Measurements from ENCODE around the gene LRP4. TPM values are rescaled to one million over a fixed set of nuclear protein-coding genes. Genes with fewer than 3 reads are reported as not detected.

LRP4 gene
- total and polyA plus RNA-seq, 2 donors (not counting 1 experiment from before 2014, with no cell fraction given): 1.3 to 2.9 TPM

DNA sequence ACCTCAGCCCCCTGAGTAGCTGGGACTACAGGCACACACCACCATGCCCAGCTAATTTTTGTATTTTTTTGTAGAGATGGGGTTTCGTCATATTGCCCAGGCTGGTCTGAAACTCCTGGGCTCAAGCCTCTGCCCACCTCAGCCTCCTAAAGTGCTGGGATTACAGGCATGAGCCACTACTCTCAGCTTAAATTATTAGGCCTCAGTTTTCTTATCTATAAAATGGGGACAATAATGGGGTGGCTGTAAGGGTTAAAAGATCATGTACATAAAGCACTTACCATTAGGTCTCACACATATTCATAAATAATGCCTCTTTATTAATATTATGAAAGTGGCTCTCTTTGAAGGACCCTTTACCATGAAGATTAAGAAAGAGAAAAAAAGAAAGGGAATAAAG is 40.8 kb downstream of the LRP4 start:
- H2AFZ ChIP-seq (ENCODE audit: low read length): no peak overlapping the region

GRCh38 chr11:46876471-46876870 is 41.9 kb downstream of the LRP4 start:
- no peak overlapping the region for H3K4me3 ChIP-seq (replicated peaks in 1 of 4; ENCODE audit: control extremely low read depth in 1 of 4, insufficient read depth in 1 of 4, low read depth in 3 of 4, low read length in 4 of 4)
- no peak overlapping the region for H3K9ac ChIP-seq (ENCODE audit: insufficient read depth, low read length)
- H3K4me1 ChIP-seq (ENCODE audit: control insufficient read depth, extremely low read depth, insufficient read depth, low read length): no peaks in the 10 kb centered on the region
- no peaks in the 10 kb centered on the region for H4K20me1 ChIP-seq (ENCODE audit: control insufficient read depth, extremely low read depth, insufficient read depth, low read length)
- H3K36me3 ChIP-seq (ENCODE audit: control insufficient read depth, insufficient read depth, low read length): no peaks in the 10 kb centered on the region
- no peaks in the 10 kb centered on the region for H3K79me2 ChIP-seq (ENCODE audit: control insufficient read depth, insufficient read depth, low read length)
- no peak overlapping the region for H3K4me2 ChIP-seq (ENCODE audit: extremely low read depth, insufficient read depth, low read length)
- H3K9me3 ChIP-seq (ENCODE audit: control insufficient read depth, insufficient read depth, low read depth, low read length): no peaks in the 10 kb centered on the region
- H3K27me3 ChIP-seq (ENCODE audit: control insufficient read depth, insufficient read depth, low read length): no peaks in the 10 kb centered on the region
- no peak for TF ChIP-seq EZH2 (IDR thresholded peaks at IDR 0.05; ENCODE audit: low read length, missing control alignments)
- TF ChIP-seq CTCF (conservative IDR thresholded peaks at IDR 0.05 in 1 of 2, IDR thresholded peaks at IDR 0.05 in 1 of 2; ENCODE audit: low read depth in 1 of 2, low read length in 2 of 2): no peak
- H2AFZ ChIP-seq (ENCODE audit: low read length): no peak overlapping the region
- no peak overlapping the region for H3K27ac ChIP-seq (ENCODE audit: insufficient read depth, low read length)
- DNase-seq (ENCODE audit: low read depth in 2 of 2): no peak

More for the DNA sequence above, 40.8 kb downstream of the LRP4 start:
- H4K20me1 ChIP-seq (ENCODE audit: control insufficient read depth, extremely low read depth, insufficient read depth, low read length): no peaks in the 10 kb centered on the region
- H3K79me2 ChIP-seq (ENCODE audit: control insufficient read depth, insufficient read depth, low read length): no peaks in the 10 kb centered on the region
- no peak for DNase-seq (ENCODE audit: low read depth in 2 of 2)
- H3K27me3 ChIP-seq (ENCODE audit: control insufficient read depth, insufficient read depth, low read length): no peaks in the 10 kb centered on the region
- no peak overlapping the region for H3K27ac ChIP-seq (ENCODE audit: insufficient read depth, low read length)
- H3K4me1 ChIP-seq (ENCODE audit: control insufficient read depth, extremely low read depth, insufficient read depth, low read length): no peaks in the 10 kb centered on the region
- H3K4me2 ChIP-seq (ENCODE audit: extremely low read depth, insufficient read depth, low read length): no peak overlapping the region
- H3K9me3 ChIP-seq (ENCODE audit: control insufficient read depth, insufficient read depth, low read depth, low read length): no peaks in the 10 kb centered on the region
- no peak overlapping the region for H3K9ac ChIP-seq (ENCODE audit: insufficient read depth, low read length)
- TF ChIP-seq CTCF (conservative IDR thresholded peaks at IDR 0.05 in 1 of 2, IDR thresholded peaks at IDR 0.05 in 1 of 2; ENCODE audit: low read depth in 1 of 2, low read length in 2 of 2) (no peak), EZH2 (IDR thresholded peaks at IDR 0.05; ENCODE audit: low read length, missing control alignments) (no peak)
- H3K4me3 ChIP-seq (replicated peaks in 1 of 4; ENCODE audit: control extremely low read depth in 1 of 4, insufficient read depth in 1 of 4, low read depth in 3 of 4, low read length in 4 of 4): no peak overlapping the region
- H3K36me3 ChIP-seq (ENCODE audit: control insufficient read depth, insufficient read depth, low read length): no peaks in the 10 kb centered on the region

DNA sequence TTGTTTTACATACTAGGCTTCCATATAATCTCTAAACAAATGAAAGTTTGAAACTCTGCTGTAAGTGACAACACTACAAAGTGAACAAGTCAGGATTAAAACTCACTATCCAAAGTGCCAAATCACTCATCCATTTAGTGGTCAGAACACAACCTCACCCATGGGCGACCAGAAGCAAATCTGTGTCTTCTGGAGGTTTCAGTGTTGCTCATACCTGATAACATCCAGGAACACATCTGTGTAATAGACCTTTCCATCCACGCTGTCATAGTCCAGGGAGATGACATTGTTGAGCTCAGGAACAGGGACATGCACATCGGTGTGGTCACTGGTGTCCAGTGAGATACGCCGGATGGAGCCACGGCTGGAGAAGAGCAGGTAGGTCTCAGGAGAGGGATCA is 43.8 kb downstream of the LRP4 start:
- H4K20me1 ChIP-seq (ENCODE audit: control insufficient read depth, extremely low read depth, insufficient read depth, low read length): no peaks in the 10 kb centered on the region
- TF ChIP-seq EZH2 (IDR thresholded peaks at IDR 0.05; ENCODE audit: low read length, missing control alignments) (no peak), CTCF (conservative IDR thresholded peaks at IDR 0.05 in 1 of 2, IDR thresholded peaks at IDR 0.05 in 1 of 2; ENCODE audit: low read depth in 1 of 2, low read length in 2 of 2) (no peak)
- H3K27ac ChIP-seq (ENCODE audit: insufficient read depth, low read length): no peak overlapping the region
- H3K9ac ChIP-seq (ENCODE audit: insufficient read depth, low read length): no peak overlapping the region
- H3K4me2 ChIP-seq (ENCODE audit: extremely low read depth, insufficient read depth, low read length): no peak overlapping the region
- no peak overlapping the region for H3K4me3 ChIP-seq (replicated peaks in 1 of 4; ENCODE audit: control extremely low read depth in 1 of 4, insufficient read depth in 1 of 4, low read depth in 3 of 4, low read length in 4 of 4)
- no peaks in the 10 kb centered on the region for H3K79me2 ChIP-seq (ENCODE audit: control insufficient read depth, insufficient read depth, low read length)
- H3K27me3 ChIP-seq (ENCODE audit: control insufficient read depth, insufficient read depth, low read length): no peaks in the 10 kb centered on the region
- H3K36me3 ChIP-seq (ENCODE audit: control insufficient read depth, insufficient read depth, low read length): no peaks in the 10 kb centered on the region
- no peaks in the 10 kb centered on the region for H3K4me1 ChIP-seq (ENCODE audit: control insufficient read depth, extremely low read depth, insufficient read depth, low read length)
- no peaks in the 10 kb centered on the region for H3K9me3 ChIP-seq (ENCODE audit: control insufficient read depth, insufficient read depth, low read depth, low read length)
- no peak overlapping the region for H2AFZ ChIP-seq (ENCODE audit: low read length)
- no peak for DNase-seq (ENCODE audit: low read depth in 2 of 2)
